GM06990 (cell line): ENCODE results near the gene TUBD1.
"Not testable (repeated sequence)": the region's sequence is repeated elsewhere in the genome, so short reads cannot be mapped to it uniquely, and the experiment has no call there.

Experiments
- DNase-seq: peaks from one replicate; pipeline ENCODE4 v3.0.0-alpha.2; 2011; ENCODE audit not compliant: insufficient read length; ENCODE audit errors: extremely low read depth
- H3K27me3 ChIP-seq: replicated peaks from 2 replicates; pipeline ENCODE4 v1.6.0; 2011; ENCODE audit warnings: low read length; ENCODE audit not compliant: control insufficient read depth, insufficient read depth
- H3K36me3 ChIP-seq: 2 replicates; pipeline ENCODE4 v1.5.1; 2011; ENCODE audit warnings: low read length; ENCODE audit not compliant: control insufficient read depth, insufficient read depth
- H3K4me3 ChIP-seq: replicated peaks from 2 replicates; pipeline ENCODE4 v1.5.1; 2011; ENCODE audit warnings: low read depth, mild to moderate bottlenecking, control low read depth, low read length
- TF ChIP-seq, protein P1 (sequence below): IDR thresholded peaks from 2 replicates; pipeline ENCODE4 v1.5.1; 2011; ENCODE audit warnings: low read length, control low read depth, mild to moderate bottlenecking, inconsistent platforms; ENCODE audit not compliant: insufficient read depth, poor library complexity, severe bottlenecking

Gene TUBD1

DNA sequence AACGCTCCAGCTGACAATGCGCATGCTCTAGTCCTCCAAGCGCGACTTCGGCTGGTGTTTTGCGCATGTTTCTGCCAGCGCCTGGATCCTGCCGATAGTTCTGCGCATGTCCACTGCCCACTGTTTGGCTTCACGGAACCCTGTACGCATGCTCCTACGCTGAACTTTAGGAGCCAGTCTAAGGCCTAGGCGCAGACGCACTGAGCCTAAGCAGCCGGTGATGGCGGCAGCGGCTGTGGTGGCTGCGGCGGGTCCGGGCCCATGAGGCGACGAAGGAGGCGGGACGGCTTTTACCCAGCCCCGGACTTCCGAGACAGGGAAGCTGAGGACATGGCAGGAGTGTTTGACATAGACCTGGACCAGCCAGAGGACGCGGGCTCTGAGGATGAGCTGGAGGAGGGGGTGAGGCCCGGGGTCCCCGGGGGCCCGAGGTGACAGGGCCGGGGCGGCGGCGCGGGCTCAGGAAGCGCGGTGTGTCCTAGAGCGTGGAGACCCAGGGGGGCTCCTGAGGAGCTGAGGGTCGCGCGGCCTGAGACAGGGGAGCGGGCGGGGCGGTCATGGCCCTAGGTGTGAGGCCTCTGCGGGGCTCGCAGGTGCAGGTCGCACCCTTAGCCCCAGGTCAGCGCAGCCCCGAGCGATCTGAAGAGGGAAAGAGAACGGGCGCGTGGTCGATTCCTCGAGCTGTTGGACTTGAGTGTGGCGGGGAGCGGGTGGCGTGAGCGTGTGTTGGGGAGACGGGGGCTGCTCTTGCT lies at the start of gene TUBD1, which contains the start of gene RPS6KB1:
TSS of gene TUBD1 (minus strand) at position 20 of the 752 bp plus-strand sequence. CDS start 1,941 bp downstream, outside the sequence.
TSS of gene RPS6KB1 (plus strand) at position 198 of the 752 bp plus-strand sequence. CDS start at position 262, 64 bp downstream.
- Histone ChIP-seq H3K4me3 (peak within 1 kb of the TSS; percentile 89), H3K27me3 (no peaks in the 10 kb centered on the region), H3K36me3 (no peaks in the 10 kb centered on the region)
- peak; percentile 95 for DNase-seq
- TF ChIP-seq, protein P1, sequence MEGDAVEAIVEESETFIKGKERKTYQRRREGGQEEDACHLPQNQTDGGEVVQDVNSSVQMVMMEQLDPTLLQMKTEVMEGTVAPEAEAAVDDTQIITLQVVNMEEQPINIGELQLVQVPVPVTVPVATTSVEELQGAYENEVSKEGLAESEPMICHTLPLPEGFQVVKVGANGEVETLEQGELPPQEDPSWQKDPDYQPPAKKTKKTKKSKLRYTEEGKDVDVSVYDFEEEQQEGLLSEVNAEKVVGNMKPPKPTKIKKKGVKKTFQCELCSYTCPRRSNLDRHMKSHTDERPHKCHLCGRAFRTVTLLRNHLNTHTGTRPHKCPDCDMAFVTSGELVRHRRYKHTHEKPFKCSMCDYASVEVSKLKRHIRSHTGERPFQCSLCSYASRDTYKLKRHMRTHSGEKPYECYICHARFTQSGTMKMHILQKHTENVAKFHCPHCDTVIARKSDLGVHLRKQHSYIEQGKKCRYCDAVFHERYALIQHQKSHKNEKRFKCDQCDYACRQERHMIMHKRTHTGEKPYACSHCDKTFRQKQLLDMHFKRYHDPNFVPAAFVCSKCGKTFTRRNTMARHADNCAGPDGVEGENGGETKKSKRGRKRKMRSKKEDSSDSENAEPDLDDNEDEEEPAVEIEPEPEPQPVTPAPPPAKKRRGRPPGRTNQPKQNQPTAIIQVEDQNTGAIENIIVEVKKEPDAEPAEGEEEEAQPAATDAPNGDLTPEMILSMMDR = no peak

DNA sequence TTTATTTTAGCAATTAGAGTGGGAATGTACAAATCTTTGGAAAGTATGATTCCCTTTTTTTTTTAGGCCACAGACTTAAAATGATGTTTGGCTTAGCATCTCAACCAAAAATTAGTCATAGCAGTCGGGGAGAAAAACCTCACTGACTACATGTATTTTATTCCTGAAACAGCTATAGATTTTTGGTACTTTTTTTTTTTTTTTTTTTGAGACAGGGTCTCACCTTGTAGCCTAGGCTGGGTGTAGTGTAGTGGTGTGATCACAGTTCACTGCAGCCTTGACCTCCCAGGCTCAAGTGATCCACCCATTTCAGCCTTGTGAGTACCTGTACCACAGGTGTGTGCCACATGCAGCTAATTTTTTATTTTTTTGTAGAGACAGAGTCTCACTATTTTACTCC lies 48.4 kb upstream of the TUBD1 start:
- Histone ChIP-seq H3K27me3 (no peaks in the 10 kb centered on the region), H3K36me3 (peaks cover 3% of the 10 kb centered on the region), H3K4me3 (no peak overlapping the region)
- DNase-seq = no peak
- TF ChIP-seq, protein P1 = no peak

DNA sequence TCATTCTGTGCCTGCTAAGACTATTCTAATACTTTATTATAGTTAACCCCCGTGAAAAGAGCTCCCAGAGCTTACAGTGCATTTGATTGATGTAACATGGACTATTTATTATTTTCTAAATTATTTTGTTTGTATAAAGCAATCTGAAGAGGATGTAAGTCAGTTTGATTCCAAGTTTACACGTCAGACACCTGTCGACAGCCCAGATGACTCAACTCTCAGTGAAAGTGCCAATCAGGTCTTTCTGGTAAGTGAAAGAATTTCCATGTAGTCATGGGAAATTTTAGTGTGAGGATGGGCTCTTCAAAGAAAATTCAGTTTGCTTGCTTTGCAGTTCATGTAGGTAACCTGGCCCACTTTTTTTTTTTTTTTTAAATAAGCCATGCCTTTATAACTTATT lies 48.0 kb upstream of the TUBD1 start:
- DNase-seq, H3K4me3 ChIP-seq, H3K27me3 ChIP-seq, H3K36me3 ChIP-seq: not testable (repeated sequence)

DNA sequence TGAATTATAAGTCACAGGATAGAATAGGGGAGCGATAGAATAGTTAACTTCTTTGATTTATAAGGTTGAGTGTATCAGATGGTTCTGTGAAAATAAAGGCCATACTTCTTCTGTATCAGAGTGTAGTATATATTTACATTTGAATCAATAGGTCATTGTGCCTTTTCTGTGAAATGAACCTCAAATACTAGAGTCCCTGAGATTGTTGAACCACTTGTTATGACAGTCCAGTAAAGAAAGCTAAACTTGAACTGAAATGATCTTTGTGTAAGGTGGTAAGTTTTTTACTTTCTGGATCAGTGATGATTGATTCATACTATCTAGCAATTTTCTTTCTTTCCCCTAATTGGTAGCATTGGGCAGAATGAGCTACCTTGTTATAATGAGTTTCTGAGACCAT lies 40.6 kb upstream of the TUBD1 start:
- not testable (repeated sequence) for H3K36me3 ChIP-seq, DNase-seq, H3K27me3 ChIP-seq, H3K4me3 ChIP-seq

DNA sequence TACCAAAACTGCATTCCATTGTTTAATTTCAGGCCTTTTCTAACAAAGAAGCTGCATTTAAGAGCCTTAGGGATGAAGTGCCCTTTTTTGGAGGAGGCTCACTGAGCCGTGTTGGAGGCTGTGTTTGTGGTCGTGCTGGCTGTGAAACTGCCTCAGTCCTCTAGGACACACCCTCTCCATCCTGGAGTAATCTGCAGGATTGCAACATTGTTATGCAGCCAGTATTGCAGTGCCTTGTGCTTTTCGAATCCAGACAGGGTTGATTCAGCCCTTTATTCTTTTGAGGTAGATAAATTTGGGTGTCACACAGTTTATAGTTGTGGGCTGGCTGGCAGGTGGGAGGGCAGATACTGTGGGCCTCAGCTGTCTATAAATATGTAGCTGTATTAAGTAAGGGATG lies 38.0 kb upstream of the TUBD1 start:
- DNase-seq, H3K36me3 ChIP-seq, H3K4me3 ChIP-seq: not testable (repeated sequence)

GRCh38 chr17:59930121-59930520 lies 37.4 kb upstream of the TUBD1 start:
- H3K4me3 ChIP-seq, H3K36me3 ChIP-seq, DNase-seq, H3K27me3 ChIP-seq: not testable (repeated sequence)

More for the DNA sequence above, 38.0 kb upstream of the TUBD1 start:
- not testable (repeated sequence) for H3K27me3 ChIP-seq

- not testable (repeated sequence) for H3K36me3 ChIP-seq, DNase-seq, H3K27me3 ChIP-seq, H3K4me3 ChIP-seq
Measured at GRCh38 chr17:59920637-59921036, 27.9 kb upstream of the TUBD1 start.

GRCh38 chr17:59916446-59916845 lies 23.7 kb upstream of the TUBD1 start:
- peaks cover 4% of the 10 kb centered on the region for H3K36me3 ChIP-seq
- H3K4me3 ChIP-seq = no peak overlapping the region
- TF ChIP-seq, protein P1 = no peak
- H3K27me3 ChIP-seq = no peaks in the 10 kb centered on the region
- DNase-seq = no peak
